Measurements from ENCODE around the gene DBI. TPM values are rescaled to one million over a fixed set of nuclear protein-coding genes. Genes with fewer than 3 reads are reported as not detected.

The DBI gene
- total and polyA plus RNA-seq, 2 of the 13 experiments (the other 11 are each of a cell fraction or from before 2014, with no cell fraction given): 330 to 659 TPM

- peak; percentile 34 for TF ChIP-seq ZBTB43 (CRISPR knock-in tag; conservative IDR thresholded peaks at IDR 0.05)
- TF ChIP-seq ZNF775 (CRISPR knock-in tag; IDR thresholded peaks at IDR 0.05; ENCODE audit: borderline replicate concordance): no peak
- TF ChIP-seq ZBTB25 (CRISPR knock-in tag; IDR thresholded peaks at IDR 0.05): no peak
- TF ChIP-seq ZNF484 (CRISPR knock-in tag; IDR thresholded peaks at IDR 0.05; ENCODE audit: borderline replicate concordance, low read depth): no peak
- TF ChIP-seq PCBP2 (optimal IDR thresholded peaks at IDR 0.05; ENCODE audit: low read depth, low read length, poor library complexity, severe bottlenecking): no peak
- TF ChIP-seq CEBPZ (IDR thresholded peaks at IDR 0.05; ENCODE audit: low read length): no peak
- 0 out of 2 replicates have a peak, but pooled peaks have one; percentile 16 for TF ChIP-seq ZNF782 (CRISPR knock-in tag; IDR thresholded peaks at IDR 0.05; ENCODE audit: borderline replicate concordance)
- TF ChIP-seq SNAI1 (CRISPR knock-in tag; IDR thresholded peaks at IDR 0.05; ENCODE audit: borderline replicate concordance): no peak
- no peak for TF ChIP-seq TOE1 (CRISPR knock-in tag; IDR thresholded peaks at IDR 0.05)
- no peak; the same call in 1 of the 2 replicates for TF ChIP-seq ZGPAT (CRISPR knock-in tag; IDR thresholded peaks at IDR 0.05)
- no peak for TF ChIP-seq PRDM4 (CRISPR knock-in tag; IDR thresholded peaks at IDR 0.05; ENCODE audit: borderline replicate concordance)
- TF ChIP-seq ZNF549 (CRISPR knock-in tag; IDR thresholded peaks at IDR 0.05): no peak
- no peak for TF ChIP-seq PHF8 (CRISPR knock-in tag; IDR thresholded peaks at IDR 0.05)
- no peak for TF ChIP-seq RAD51 (IDR thresholded peaks at IDR 0.05; ENCODE audit: borderline replicate concordance)
- TF ChIP-seq ATF2 (CRISPR knock-in tag; IDR thresholded peaks at IDR 0.05): 0 out of 2 replicates have a peak, but pooled peaks have one; percentile 45
- TF ChIP-seq SALL2 (CRISPR knock-in tag; IDR thresholded peaks at IDR 0.05): peak; percentile 52; the same call in 1 of the 2 replicates
- no peak; the same call in 1 of the 2 replicates for TF ChIP-seq TBX2 (CRISPR knock-in tag; IDR thresholded peaks at IDR 0.05; ENCODE audit: borderline replicate concordance)
- no peak for TF ChIP-seq KLF9 (CRISPR knock-in tag; IDR thresholded peaks at IDR 0.05; ENCODE audit: low read depth)
Measured at GRCh38 chr2:119367472-119368099, 809 bp downstream of the DBI start (continued).

Measured in HepG2 (cell line).